Activated CD4-positive, alpha-beta memory T cell treated with anti-CD3 and anti-CD28 coated beads for 36 hours (primary cell): Measurements from ENCODE around the gene GUCY1A2. TPM values are rescaled to one million over a fixed set of nuclear protein-coding genes. Genes with fewer than 3 reads are reported as not detected.

Experiments
- CTCF ChIA-PET: fragments of 350-600 bp; sonication (Branson Sonifier 250); formaldehyde crosslinking; loops from one replicate; lab custom pipeline; 2021; ENCODE audit warnings: antibody characterized with exemption, inconsistent platforms; lab: Charles Lee
- POLR2A ChIA-PET: fragments of 350-600 bp; sonication (Branson Sonifier 250); formaldehyde crosslinking; loops from one replicate; lab custom pipeline; 2021; ENCODE audit warnings: antibody characterized with exemption; lab: Charles Lee
- DNase-seq: peaks from one replicate; pipeline ENCODE4 v3.0.0-alpha.2; 2020
- H3K27ac Mint-ChIP-seq: one replicate; pipeline ENCODE4 v1.8.0; 2021; ENCODE audit warnings: mixed read lengths
- H3K27me3 Mint-ChIP-seq: one replicate; pipeline ENCODE4 v1.8.0; 2021; ENCODE audit warnings: mixed read lengths
- H3K36me3 Mint-ChIP-seq: one replicate; pipeline ENCODE4 v1.8.0; 2021; ENCODE audit warnings: mixed read lengths
- H3K4me1 Mint-ChIP-seq: one replicate; pipeline ENCODE4 v1.8.0; 2021; ENCODE audit warnings: low read depth, mixed read lengths
- H3K4me3 Mint-ChIP-seq: one replicate; pipeline ENCODE4 v1.8.0; 2021; ENCODE audit warnings: mild to moderate bottlenecking, mixed read lengths
- H3K9me3 Mint-ChIP-seq: one replicate; pipeline ENCODE4 v1.8.0; 2021; ENCODE audit warnings: mixed read lengths
- intact Hi-C: fragments of 100-400 bp; cut with micrococcal nuclease; formaldehyde crosslinking; loops from one replicate; pipeline ENCODE4 v1.15.1; 2023
- total RNA-seq, 2 experiments: library from RNA; stranded (reverse); gene quantifications; one replicate each; pipeline ENCODE4 v1.2.3, GENCODE V29; 2021

GUCY1A2 gene
- total RNA-seq, 2 experiments from 2014 or later = not detected

GRCh38 chr11:106961518-106961917, 56.8 kb downstream of the GUCY1A2 start:
- DNase-seq = no peak
- H3K36me3 Mint-ChIP-seq = no peaks in the 10 kb centered on the region
- no peak overlapping the region for H3K4me3 Mint-ChIP-seq
- peaks cover 7% of the 10 kb centered on the region for H3K9me3 Mint-ChIP-seq
- ChIA-PET POLR2A (no interaction called here), CTCF (no interaction called here)
- H3K4me1 Mint-ChIP-seq = no peaks in the 10 kb centered on the region
- no peak overlapping the region for H3K27ac Mint-ChIP-seq
- intact Hi-C loops = no loop called here
- no peaks in the 10 kb centered on the region for H3K27me3 Mint-ChIP-seq

DNA sequence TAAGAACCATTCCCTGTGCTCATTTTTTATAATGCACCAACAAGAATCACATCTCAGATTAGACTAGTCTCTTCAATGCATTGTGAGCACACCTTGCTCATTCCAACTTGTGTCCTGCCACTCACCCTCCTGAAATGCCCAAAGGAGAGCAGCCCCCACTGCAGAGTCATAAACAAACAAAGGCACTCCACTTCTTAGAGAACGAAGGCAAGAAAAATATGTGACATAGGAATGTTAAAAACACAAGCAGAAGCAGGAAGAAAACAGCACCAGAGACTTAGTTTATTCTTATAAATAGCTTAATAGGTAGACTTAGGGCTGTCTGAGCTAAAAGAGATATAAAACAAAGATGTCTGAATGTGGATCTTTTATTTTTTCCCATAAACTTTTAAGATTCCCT, 57.2 kb downstream of the GUCY1A2 start:
- intact Hi-C loops = no loop called here
- DNase-seq = no peak
- Mint-ChIP-seq H3K4me1 (no peaks in the 10 kb centered on the region), H3K36me3 (no peaks in the 10 kb centered on the region), H3K9me3 (peaks cover 12% of the 10 kb centered on the region), H3K27ac (no peak overlapping the region), H3K4me3 (no peak overlapping the region), H3K27me3 (no peaks in the 10 kb centered on the region)
- ChIA-PET CTCF (no interaction called here), POLR2A (no interaction called here)

DNA sequence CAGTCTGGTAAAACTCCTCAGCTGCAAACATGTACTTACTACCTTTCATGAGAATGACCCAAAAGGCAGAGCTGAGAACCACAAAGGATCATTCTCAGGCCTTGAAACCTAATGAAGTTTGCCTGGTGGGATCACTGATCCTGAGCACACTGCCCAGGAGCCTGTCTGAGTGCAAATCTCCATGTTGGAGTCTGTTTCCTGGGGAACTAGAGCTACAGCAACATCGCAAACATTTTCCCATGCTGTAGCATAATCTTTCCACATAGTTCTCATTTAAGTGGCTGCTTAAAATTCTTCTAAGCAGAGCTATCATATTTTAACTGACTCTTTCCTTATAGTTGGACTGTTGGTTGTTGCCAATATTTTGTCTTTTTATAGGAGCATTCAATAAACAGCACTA, 58.5 kb downstream of the GUCY1A2 start:
- intact Hi-C loops = no loop called here

GRCh38 chr11:106959386-106959785, 58.9 kb downstream of the GUCY1A2 start:
- no peaks in the 10 kb centered on the region for H3K27me3 Mint-ChIP-seq
- H3K9me3 Mint-ChIP-seq = peaks cover 19% of the 10 kb centered on the region
- H3K27ac Mint-ChIP-seq = no peak overlapping the region
- no peaks in the 10 kb centered on the region for H3K36me3 Mint-ChIP-seq
- intact Hi-C loops = no loop called here
- H3K4me1 Mint-ChIP-seq = no peaks in the 10 kb centered on the region
- DNase-seq = no peak
- no peak overlapping the region for H3K4me3 Mint-ChIP-seq
- ChIA-PET POLR2A (no interaction called here), CTCF (no interaction called here)

More for the DNA sequence above, 58.5 kb downstream of the GUCY1A2 start:
- Mint-ChIP-seq H3K27ac (no peak overlapping the region), H3K27me3 (no peaks in the 10 kb centered on the region), H3K4me3 (no peak overlapping the region), H3K36me3 (no peaks in the 10 kb centered on the region), H3K4me1 (no peaks in the 10 kb centered on the region), H3K9me3 (peaks cover 19% of the 10 kb centered on the region)
- ChIA-PET POLR2A (no interaction called here), CTCF (no interaction called here)
- no peak for DNase-seq

DNA sequence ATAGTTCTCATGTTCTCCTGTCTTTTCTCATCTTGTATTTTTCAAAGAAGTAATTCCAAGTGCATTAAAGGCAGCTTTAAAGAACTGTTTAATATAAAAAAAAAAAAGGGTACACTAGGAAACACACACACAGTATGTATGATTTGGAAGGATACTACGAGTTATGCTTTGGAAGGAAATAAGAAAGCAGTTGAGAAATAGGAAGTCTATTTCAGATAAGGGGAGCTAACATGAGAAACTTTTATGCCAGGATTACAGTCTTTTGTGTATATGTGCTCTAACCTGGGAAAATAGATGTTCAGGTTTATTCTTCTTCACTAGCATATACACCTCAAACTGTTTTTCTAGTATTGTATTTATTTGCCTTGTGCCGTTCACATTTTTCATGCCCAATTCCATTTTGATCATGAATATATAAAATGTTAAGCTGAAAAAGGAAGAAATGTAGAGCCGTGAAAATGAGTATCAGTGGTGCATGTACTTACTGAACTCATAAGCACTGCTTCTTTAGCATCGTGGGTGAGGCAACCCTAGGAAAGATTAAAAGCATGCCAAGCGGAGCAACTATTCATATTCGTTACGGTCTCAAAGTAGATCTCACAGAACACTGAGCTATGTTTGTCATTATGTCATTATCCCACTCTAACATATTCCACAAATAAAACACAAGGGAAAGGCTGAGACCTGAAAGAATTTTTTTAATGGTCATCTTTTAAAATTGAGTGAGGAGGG, 59.6 kb downstream of the GUCY1A2 start:
- CTCF ChIA-PET = no interaction called here
- H3K27ac Mint-ChIP-seq = no peak overlapping the region
- intact Hi-C loops = no loop called here
- H3K4me1 Mint-ChIP-seq = no peaks in the 10 kb centered on the region
- no peak for DNase-seq
- no peak overlapping the region for H3K4me3 Mint-ChIP-seq
- POLR2A ChIA-PET = no interaction called here
- no peaks in the 10 kb centered on the region for H3K27me3 Mint-ChIP-seq
- H3K36me3 Mint-ChIP-seq = no peaks in the 10 kb centered on the region
- peaks cover 24% of the 10 kb centered on the region for H3K9me3 Mint-ChIP-seq

GRCh38 chr11:106957030-106957482, 61.2 kb downstream of the GUCY1A2 start:
- no peak overlapping the region for H3K4me3 Mint-ChIP-seq
- ChIA-PET POLR2A (no interaction called here), CTCF (no interaction called here)
- H3K27ac Mint-ChIP-seq = no peak overlapping the region
- H3K36me3 Mint-ChIP-seq = no peaks in the 10 kb centered on the region
- no peaks in the 10 kb centered on the region for H3K4me1 Mint-ChIP-seq
- intact Hi-C loops = no loop called here
- H3K27me3 Mint-ChIP-seq = no peaks in the 10 kb centered on the region
- peaks cover 30% of the 10 kb centered on the region for H3K9me3 Mint-ChIP-seq
- no peak for DNase-seq

GRCh38 chr11:106950067-106950491, 68.2 kb downstream of the GUCY1A2 start:
- no peaks in the 10 kb centered on the region for H3K4me1 Mint-ChIP-seq
- H3K4me3 Mint-ChIP-seq = no peak overlapping the region
- no peaks in the 10 kb centered on the region for H3K27me3 Mint-ChIP-seq
- no peak for DNase-seq
- no peak overlapping the region for H3K27ac Mint-ChIP-seq
- ChIA-PET CTCF (no interaction called here), POLR2A (no interaction called here)
- intact Hi-C loops = no loop called here
- H3K36me3 Mint-ChIP-seq = no peaks in the 10 kb centered on the region
- peaks cover 19% of the 10 kb centered on the region for H3K9me3 Mint-ChIP-seq

- Mint-ChIP-seq H3K27ac (no peak overlapping the region), H3K4me1 (no peaks in the 10 kb centered on the region), H3K27me3 (no peaks in the 10 kb centered on the region), H3K4me3 (no peak overlapping the region), H3K36me3 (no peaks in the 10 kb centered on the region), H3K9me3 (peaks cover 8% of the 10 kb centered on the region)
- DNase-seq = no peak
- ChIA-PET POLR2A (no interaction called here), CTCF (no interaction called here)
- intact Hi-C loops = no loop called here
These were observed 75.2 kb downstream of the GUCY1A2 start for GRCh38 chr11:106943089-106943488.

GRCh38 chr11:106939157-106939556, 79.1 kb downstream of the GUCY1A2 start:
- intact Hi-C loops = no loop called here
- no peaks in the 10 kb centered on the region for H3K36me3 Mint-ChIP-seq
- H3K27ac Mint-ChIP-seq = no peak overlapping the region
- H3K4me1 Mint-ChIP-seq = no peaks in the 10 kb centered on the region
- ChIA-PET POLR2A (no interaction called here), CTCF (no interaction called here)
- no peak for DNase-seq
- H3K4me3 Mint-ChIP-seq = no peak overlapping the region
- no peaks in the 10 kb centered on the region for H3K27me3 Mint-ChIP-seq
- peaks cover 8% of the 10 kb centered on the region for H3K9me3 Mint-ChIP-seq

GRCh38 chr11:106937111-106937510, 81.2 kb downstream of the GUCY1A2 start:
- intact Hi-C loops = no loop called here
- Mint-ChIP-seq H3K27me3 (no peaks in the 10 kb centered on the region), H3K4me3 (no peak overlapping the region), H3K9me3 (peaks cover 2% of the 10 kb centered on the region), H3K4me1 (no peaks in the 10 kb centered on the region), H3K27ac (no peak overlapping the region), H3K36me3 (no peaks in the 10 kb centered on the region)
- ChIA-PET POLR2A (no interaction called here), CTCF (no interaction called here)
- no peak for DNase-seq

DNA sequence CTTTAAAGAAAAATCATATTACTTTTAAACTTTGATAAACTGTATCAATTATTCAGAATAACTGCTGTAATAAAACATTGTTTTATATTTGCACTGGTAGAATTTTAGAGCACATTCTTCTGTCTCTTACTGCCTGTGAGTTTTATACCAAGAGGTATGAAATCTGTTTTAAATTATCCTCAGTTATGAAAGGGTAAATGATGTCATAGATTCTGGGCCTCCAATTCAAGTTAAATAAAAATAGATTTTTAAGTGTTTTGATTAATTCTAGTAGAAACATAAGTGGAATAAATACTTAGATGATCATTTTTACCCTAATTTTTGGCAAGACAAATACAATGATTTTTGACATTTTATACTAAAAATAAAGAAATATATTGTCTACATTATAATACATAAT, 93.0 kb downstream of the GUCY1A2 start:
- no peaks in the 10 kb centered on the region for H3K27me3 Mint-ChIP-seq
- H3K36me3 Mint-ChIP-seq = no peaks in the 10 kb centered on the region
- H3K4me1 Mint-ChIP-seq = no peaks in the 10 kb centered on the region
- DNase-seq = no peak
- intact Hi-C loops = no loop called here
- CTCF ChIA-PET = no interaction called here
- H3K4me3 Mint-ChIP-seq = no peak overlapping the region
- H3K9me3 Mint-ChIP-seq = peaks cover 5% of the 10 kb centered on the region
- POLR2A ChIA-PET = no interaction called here
- no peak overlapping the region for H3K27ac Mint-ChIP-seq

DNA sequence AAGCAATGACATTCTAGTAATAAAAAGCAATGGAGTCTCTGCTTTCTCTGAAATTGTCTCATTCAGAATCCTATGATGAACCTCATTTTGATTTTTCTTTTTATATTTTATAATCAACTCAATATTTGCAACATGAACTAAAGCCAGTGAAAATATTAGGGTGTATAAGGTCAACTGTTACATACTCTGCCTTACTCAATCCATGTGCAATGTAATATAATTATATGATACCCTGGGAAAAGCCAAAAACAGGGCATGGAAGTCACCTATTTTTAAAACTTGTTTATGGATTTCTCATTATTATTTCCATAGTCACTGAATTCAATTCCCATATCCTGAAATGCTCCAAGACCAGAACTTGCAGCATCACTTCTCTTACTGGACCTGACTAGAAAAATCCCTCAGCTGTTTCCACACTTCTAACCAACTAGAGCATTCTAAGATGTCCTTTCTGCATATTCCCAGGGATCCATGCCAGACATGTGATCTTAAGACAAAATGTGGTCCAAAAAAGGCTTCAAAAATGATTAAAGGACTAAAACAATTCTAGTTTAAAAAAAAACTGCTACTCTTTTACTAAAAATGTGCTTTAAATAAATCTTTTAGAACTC, 97.3 kb downstream of the GUCY1A2 start:
- CTCF ChIA-PET = no interaction called here
- no peaks in the 10 kb centered on the region for H3K27me3 Mint-ChIP-seq

GRCh38 chr11:106917973-106918372, 100.3 kb downstream of the GUCY1A2 start:
- intact Hi-C loops = no loop called here
- H3K4me3 Mint-ChIP-seq = no peak overlapping the region
- H3K4me1 Mint-ChIP-seq = no peaks in the 10 kb centered on the region
- no peaks in the 10 kb centered on the region for H3K36me3 Mint-ChIP-seq
- H3K9me3 Mint-ChIP-seq = peaks cover 2% of the 10 kb centered on the region
- DNase-seq = no peak
- ChIA-PET POLR2A (no interaction called here), CTCF (no interaction called here)
- no peak overlapping the region for H3K27ac Mint-ChIP-seq
- H3K27me3 Mint-ChIP-seq = no peaks in the 10 kb centered on the region

More for the DNA sequence above, 97.3 kb downstream of the GUCY1A2 start:
- intact Hi-C loops = no loop called here
- no peaks in the 10 kb centered on the region for H3K4me1 Mint-ChIP-seq
- H3K4me3 Mint-ChIP-seq = no peak overlapping the region
- H3K36me3 Mint-ChIP-seq = no peaks in the 10 kb centered on the region
- POLR2A ChIA-PET = no interaction called here
- H3K27ac Mint-ChIP-seq = no peak overlapping the region
- H3K9me3 Mint-ChIP-seq = peaks cover 4% of the 10 kb centered on the region
- no peak for DNase-seq
